HUES48 (cell line): ENCODE results near the gene DARS2.

Experiments
- H3K27ac ChIP-seq: one replicate; pipeline ENCODE4 v1.7.0; 2013; ENCODE audit warnings: low read depth, low read length, inconsistent platforms
- H3K27me3 ChIP-seq: 2 replicates; pipeline ENCODE4 v1.6.1; 2013; ENCODE audit warnings: mild to moderate bottlenecking, low read length; ENCODE audit not compliant: control insufficient read depth, insufficient read depth
- H3K36me3 ChIP-seq: 2 replicates; pipeline ENCODE4 v1.6.1; 2013; ENCODE audit warnings: low read length; ENCODE audit not compliant: control insufficient read depth, insufficient read depth
- H3K4me1 ChIP-seq: 2 replicates; pipeline ENCODE4 v1.6.1; 2013; ENCODE audit warnings: mild to moderate bottlenecking, low read length; ENCODE audit not compliant: control insufficient read depth, insufficient read depth
- H3K4me3 ChIP-seq: 2 replicates; pipeline ENCODE4 v1.5.1; 2013; ENCODE audit warnings: mild to moderate bottlenecking, low read depth, low read length
- H3K9ac ChIP-seq: 2 replicates; pipeline ENCODE4 v1.6.1; 2013; ENCODE audit warnings: mild to moderate bottlenecking, low read depth, low read length, moderate library complexity
- H3K9me3 ChIP-seq: 2 replicates; pipeline ENCODE4 v1.6.1; 2013; ENCODE audit warnings: low read length; ENCODE audit not compliant: control insufficient read depth, insufficient read depth

Gene DARS2

GRCh38 chr1:173889885-173890284, 65.4 kb downstream of the DARS2 start:
- no peak overlapping the region for H3K27ac ChIP-seq
- H3K4me1 ChIP-seq = peaks cover 34% of the 10 kb centered on the region
- no peaks in the 10 kb centered on the region for H3K27me3 ChIP-seq
- peaks cover 19% of the 10 kb centered on the region for H3K36me3 ChIP-seq
- no peak overlapping the region for H3K9ac ChIP-seq
- no peak overlapping the region for H3K4me3 ChIP-seq
- no peaks in the 10 kb centered on the region for H3K9me3 ChIP-seq

GRCh38 chr1:173893611-173894010, 69.1 kb downstream of the DARS2 start:
- H3K9me3 ChIP-seq = no peaks in the 10 kb centered on the region
- no peaks in the 10 kb centered on the region for H3K27me3 ChIP-seq
- no peaks in the 10 kb centered on the region; the same call in 1 of the 2 replicates for H3K36me3 ChIP-seq
- H3K4me3 ChIP-seq = no peak overlapping the region
- no peak overlapping the region for H3K27ac ChIP-seq
- H3K4me1 ChIP-seq = peaks cover 19% of the 10 kb centered on the region
- no peak overlapping the region for H3K9ac ChIP-seq

GRCh38 chr1:173894189-173894588, 69.7 kb downstream of the DARS2 start:
- Histone ChIP-seq H3K27me3 (no peaks in the 10 kb centered on the region), H3K36me3 (no peaks in the 10 kb centered on the region; the same call in 1 of the 2 replicates), H3K4me1 (peaks cover 13% of the 10 kb centered on the region), H3K27ac (no peak overlapping the region), H3K4me3 (no peak overlapping the region), H3K9me3 (no peaks in the 10 kb centered on the region), H3K9ac (no peak overlapping the region)

- Histone ChIP-seq H3K4me3 (no peak overlapping the region), H3K9me3 (no peaks in the 10 kb centered on the region), H3K27ac (no peak overlapping the region), H3K9ac (no peak overlapping the region), H3K36me3 (no peaks in the 10 kb centered on the region), H3K4me1 (peaks cover 26% of the 10 kb centered on the region), H3K27me3 (no peaks in the 10 kb centered on the region)
Observed at GRCh38 chr1:173900427-173900826, 76.0 kb downstream of the DARS2 start.

- peaks cover 26% of the 10 kb centered on the region for H3K4me1 ChIP-seq
- no peak overlapping the region for H3K27ac ChIP-seq
- no peak overlapping the region for H3K4me3 ChIP-seq
- no peak overlapping the region for H3K9ac ChIP-seq
- H3K36me3 ChIP-seq = no peaks in the 10 kb centered on the region
- no peaks in the 10 kb centered on the region for H3K9me3 ChIP-seq
- H3K27me3 ChIP-seq = no peaks in the 10 kb centered on the region
Observed at GRCh38 chr1:173900992-173901391, 76.5 kb downstream of the DARS2 start.

GRCh38 chr1:173903827-173904531, 79.5 kb downstream of the DARS2 start:
- no peaks in the 10 kb centered on the region for H3K27me3 ChIP-seq
- no peak overlapping the region for H3K9ac ChIP-seq
- peaks cover 26% of the 10 kb centered on the region for H3K4me1 ChIP-seq
- no peaks in the 10 kb centered on the region for H3K9me3 ChIP-seq
- no peaks in the 10 kb centered on the region for H3K36me3 ChIP-seq
- H3K4me3 ChIP-seq = no peak overlapping the region
- H3K27ac ChIP-seq = no peak overlapping the region
